Midbrain (tissue), 1 donor: ENCODE results near the gene CIAO3.
A peak's percentile ranks its signal among the peaks of the same experiment; 100 is the strongest.
"Not testable (repeated sequence)": the region's sequence is repeated elsewhere in the genome, so short reads cannot be mapped to it uniquely, and the experiment has no call there.

Experiments
- DNase-seq: peaks from one replicate; lab custom pipeline; 2025; lab: John Stamatoyannopoulos, UW

The CIAO3 gene

DNA sequence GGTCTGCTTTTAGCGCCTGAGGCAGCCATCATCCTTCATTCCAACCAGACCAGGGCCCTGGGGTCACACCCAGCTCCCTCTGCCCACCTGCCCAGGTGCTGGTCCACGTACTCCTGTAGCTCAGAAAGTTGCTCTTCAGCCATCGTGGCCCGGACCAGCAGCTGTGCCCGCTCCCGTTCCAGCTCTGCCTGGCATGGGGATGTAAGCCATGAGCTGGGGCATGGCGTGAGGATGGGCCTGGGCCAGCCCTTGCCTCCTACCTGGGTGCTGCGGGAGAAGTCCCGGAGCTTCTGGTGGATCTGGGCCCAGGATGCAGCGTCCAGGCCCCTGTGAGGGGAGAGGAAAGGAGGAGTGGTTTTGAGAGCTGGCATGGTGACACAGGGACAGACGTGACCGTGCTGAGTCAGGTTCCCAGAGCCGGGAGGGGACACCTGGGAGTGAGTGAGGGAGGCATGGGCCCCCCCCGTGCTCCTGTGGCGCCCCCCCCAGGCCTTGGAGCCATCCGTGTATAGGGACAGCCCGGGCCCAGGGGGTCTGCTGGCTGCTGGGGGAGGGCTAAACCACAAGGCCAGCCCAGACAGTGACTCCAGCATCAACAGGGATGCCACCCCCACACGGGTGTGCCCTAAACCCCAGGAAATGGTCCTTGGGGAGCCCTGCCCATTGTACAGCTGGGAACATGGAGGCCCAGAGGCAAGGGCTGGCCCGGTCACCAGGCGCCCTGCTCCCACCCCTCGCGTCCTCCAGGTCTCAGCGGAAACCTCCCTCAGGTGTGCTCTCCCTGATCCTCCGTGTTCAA lies 17.8 kb downstream of the CIAO3 start:
- DNase-seq, result no peak

DNA sequence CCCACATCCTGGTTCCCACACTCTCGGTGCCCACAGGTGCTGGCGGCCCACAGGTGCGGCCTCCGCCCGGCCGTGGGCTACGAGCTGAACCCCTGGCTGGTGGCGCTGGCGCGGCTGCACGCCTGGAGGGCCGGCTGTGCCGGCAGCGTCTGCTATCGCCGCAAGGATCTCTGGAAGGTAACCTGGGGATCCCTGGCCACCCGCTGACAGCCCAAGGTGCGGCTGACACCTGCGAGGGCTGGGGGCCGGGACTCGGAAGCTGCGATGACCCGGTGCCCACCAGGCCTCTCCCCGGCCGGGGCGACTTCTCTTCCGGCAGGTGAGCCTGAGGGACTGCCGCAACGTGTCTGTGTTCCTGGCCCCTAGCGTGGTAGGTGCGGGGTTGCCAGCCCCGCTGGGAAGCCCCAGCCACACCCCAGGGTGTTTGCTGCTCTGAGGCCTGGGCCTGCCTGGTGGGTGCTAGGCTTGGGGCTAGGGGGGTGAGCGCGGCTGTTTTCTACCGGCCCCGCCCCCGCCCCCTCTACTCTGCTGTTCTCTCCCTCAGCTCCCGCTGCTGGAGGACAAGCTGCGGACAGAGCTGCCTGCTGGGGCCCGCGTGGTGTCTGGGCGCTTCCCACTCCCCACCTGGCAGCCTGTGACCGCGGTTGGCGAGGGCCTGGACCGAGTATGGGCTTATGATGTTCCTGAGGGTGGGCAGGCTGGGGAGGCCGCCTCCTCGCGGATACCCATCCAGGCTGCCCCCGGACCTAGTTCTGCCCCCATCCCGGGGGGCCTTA lies 18.8 kb downstream of the CIAO3 start:
- DNase-seq, result no peak

DNA sequence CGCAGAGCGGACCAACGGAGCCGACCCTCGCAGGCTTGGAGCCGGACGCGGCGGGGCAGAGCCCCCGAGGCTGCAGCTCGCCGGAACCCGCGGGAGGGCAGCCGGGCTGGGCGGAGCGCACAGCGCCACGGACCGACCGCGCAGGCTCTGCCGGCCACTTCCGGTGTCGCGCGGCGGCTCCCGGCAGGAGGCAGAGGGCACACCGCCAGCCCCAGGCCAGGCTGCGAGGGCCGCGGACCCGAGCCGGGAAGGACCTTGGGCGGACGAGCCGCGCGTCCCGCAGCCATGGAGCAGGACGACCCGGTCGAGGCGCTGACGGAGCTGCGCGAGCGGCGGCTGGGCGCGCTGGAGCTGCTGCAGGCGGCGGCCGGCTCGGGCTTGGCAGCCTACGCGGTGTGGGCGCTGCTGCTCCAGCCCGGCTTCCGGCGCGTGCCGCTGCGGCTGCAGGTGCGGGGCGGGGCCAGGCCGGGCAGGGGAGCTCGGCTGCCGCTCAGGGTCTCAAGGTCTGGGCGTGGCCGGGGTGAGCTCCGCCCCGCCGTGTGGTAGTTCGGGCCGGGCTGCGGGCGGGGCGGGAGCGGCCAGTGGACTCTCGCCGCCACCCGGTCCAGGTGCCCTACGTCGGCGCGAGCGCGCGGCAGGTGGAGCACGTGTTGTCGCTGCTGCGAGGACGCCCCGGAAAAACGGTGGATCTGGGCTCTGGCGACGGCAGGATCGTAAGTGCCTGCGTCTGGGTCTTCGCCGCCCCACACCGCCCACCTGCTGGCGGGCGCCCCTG lies 19.6 kb downstream of the CIAO3 start, which contains the start of gene ANTKMT:
Gene ANTKMT, plus strand, starts transcription at position 157 of the 775 bp plus-strand sequence. Its CDS starts 129 bp downstream, at position 286.
- DNase-seq, result peak; percentile 83

DNA sequence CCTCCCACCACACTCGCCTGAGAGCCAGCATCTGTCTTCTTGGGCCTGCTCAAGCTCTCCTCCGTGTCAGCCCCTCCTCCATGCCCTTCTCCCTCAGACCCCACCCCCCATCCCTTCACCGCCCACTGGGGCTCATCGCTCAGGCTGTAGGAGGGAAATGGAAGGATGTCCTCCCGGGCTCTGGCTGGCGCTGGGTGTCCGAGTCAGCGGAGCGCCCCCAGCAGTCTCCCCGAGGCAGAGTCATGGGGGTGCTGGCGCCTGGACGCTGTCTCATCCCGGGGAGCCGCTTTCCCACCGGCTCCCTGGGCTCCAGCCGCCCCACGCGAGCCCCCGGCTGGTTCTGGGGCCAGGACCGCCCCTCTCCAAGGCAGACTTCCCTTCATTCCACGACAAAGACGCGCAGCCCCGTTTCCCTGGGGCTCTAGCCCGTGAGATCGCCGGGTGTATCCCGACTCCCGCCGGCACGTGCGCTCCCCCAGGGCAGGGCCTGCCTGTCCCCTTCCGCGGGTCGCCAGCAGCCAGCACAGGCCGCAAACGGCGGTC lies 20.3 kb downstream of the CIAO3 start:
- DNase-seq, result peak; percentile 58

DNA sequence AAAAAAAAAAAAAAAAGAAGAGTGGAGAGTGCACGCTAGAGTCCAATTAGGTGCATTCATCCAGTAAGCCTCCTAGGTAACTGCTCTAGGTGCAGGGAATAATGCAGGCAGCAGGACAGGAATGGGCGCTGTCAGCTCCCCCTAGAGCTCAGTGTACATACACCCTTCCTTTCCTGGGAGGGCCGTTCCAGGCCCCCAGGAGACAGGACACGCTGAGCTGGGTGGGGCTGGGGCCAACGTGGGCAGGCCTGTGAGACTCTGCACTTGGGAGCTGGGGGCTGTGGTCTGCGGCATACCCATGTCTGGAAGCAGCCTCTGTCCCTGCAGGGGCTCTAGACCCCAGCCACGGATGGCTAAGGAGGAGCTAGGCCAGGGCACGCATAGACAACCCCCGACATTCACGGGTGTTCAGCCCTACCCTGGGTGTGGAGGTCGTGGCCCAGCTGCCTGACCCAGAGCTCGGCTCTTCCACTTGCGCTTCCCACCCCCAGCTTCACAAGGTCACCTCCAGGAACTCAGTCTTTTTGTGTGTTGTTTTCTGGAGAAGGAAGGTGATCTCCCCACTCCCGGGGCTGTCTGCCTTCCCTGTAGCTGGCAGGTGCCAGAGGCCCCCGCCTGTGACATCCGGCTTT lies 20.9 kb downstream of the CIAO3 start:
- no peak for DNase-seq

DNA sequence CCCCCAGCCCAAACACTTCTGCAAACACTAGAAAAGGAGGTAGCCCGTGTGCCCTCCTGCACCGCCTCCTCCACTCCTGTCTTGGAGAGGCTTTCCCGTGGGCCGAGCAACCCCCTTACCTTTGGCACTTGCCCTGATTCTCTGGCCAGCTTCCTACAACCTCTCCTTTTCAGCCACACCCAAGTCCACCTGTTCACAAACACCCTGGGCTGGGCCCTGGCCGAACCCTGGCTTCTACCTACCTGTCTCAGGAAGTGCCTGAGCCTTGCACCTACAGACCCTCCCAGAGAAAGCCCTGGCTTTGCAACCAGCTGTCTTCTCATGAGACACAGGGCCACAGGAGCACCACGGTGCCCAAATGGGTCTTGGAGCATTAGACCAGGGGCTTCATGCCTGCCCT lies 21.9 kb downstream of the CIAO3 start:
- DNase-seq, result no peak

DNA sequence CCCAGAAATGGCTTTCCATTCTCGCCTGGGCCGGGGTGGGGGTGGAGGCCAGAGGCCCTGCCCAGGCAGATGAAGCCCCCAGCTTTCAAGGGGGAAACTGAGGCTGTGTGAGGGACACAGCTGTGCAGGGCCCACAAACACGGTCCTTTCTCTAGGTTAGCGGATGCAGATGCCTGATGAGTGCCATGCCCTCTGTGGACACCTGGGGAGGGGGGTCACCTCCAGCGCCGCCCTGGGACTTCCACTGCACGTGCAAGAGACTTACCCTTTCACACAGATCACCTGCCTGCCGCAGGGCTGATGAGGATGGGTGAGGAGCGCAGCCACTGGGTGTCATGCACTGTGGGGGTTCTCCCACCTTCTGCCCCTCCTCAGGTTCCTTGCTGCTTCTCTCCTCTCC lies 22.4 kb downstream of the CIAO3 start:
- no peak for DNase-seq

DNA sequence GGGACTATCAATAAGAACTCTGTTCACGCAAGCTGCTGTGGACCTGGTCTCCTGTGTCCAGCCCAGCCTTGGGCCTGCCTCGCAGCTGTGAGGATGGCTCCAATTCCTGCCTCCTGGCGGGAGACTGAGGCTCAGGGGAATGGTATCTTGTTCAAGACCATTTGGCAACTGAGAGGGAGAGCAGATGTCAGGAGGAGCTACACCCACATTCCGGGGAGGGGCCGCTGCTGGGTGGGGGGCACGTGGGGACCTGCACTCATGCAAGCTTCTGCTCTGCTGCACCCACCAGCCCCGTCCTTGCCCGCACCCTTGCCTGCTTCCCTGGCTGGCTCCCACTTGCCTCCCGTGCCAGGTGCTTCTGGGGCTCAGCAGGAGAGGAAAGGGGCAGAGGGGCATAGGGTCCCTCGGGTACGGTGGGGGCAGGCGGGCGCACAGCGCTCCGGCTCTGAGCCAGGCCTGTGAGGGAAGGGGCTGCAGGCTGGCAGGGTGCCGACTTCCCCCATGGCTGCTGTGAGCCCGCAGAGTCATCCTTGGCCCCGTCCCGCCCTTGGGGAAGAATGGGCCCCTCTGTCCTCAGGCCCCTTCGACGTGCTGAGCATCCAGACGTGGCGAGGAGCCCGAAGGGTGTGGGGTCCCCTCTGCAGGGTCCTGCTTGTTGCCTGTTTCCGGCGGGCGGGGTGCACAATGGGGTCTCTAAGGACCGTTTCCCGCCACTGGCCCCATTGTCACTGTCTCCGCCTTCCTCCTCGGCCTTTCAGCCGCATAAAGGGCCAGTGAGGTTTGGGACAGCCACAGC lies 23.1 kb downstream of the CIAO3 start:
- DNase-seq, result no peak

DNA sequence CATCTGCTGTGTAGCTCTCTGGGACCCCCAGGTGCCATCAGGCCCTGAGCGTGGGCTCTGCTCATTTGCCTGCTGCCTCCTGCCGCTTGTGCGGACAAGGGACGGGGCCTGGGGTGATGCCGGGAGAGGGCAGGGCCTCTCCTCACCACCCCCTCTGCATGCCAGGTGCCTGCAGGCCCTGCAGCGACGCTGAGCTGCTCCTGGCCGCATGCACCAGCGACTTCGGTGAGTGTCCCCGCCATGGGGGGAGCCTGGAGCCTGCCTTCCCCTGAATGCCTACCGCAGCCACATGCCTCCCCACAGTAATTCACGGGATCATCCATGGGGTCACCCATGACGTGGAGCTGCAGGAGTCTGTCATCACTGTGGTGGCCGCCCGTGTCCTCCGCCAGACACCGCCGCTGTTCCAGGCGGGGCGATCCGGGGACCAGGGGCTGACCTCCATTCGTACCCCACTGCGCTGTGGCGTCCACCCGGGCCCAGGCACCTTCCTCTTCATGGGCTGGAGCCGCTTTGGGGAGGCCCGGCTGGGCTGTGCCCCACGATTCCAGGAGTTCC lies 23.9 kb downstream of the CIAO3 start:
- no peak for DNase-seq

DNA sequence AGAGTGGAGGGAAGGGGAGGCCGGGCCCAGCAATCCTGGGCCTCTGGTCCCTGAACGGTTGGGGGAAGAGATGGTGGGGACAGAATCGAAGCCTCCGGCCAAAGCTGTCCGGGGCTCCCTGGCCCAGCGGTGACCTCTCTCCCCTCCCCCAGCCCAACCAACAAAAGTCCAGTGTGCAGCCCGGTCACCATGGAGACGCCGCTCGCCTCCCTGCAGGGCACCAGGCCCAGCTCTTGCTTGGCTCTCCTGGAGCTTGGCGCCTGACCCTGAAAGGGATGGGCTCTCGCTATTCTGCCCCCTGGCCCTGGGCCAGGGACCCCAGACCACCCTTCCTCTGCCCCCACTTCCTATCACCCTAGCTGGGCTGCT lies 24.6 kb downstream of the CIAO3 start:
- DNase-seq, result peak; percentile 94

DNA sequence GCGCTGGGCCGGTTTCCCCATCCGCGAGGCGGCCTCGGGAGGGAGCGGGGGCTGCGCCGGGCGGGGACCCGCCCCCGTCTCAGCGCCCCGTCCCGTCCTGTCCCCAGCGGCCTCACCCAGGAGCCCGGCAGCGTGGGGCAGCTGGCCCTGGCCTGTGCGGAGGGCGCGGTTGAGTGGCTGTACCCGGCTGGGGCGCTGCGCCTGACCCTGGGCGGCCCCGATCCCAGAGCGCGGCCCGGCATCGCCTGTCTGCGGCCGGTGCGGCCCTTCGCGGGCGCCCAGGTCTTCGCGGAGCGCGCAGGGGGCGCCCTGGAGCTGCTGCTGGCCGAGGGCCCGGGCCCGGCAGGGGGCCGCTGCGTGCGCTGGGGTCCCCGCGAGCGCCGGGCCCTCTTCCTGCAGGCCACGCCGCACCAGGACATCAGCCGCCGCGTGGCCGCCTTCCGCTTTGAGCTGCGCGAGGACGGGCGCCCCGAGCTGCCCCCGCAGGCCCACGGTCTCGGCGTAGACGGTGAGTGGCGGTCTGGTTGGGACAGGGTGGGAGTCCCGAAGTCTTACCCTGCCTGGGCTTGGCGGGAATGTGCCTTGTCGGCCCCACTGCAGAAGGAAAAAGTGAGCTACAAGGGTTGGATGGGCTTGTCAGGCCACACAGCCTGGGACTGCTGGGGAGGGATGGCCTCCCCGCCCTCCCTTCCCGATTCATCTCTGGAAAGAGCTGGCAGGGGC lies 25.2 kb downstream of the CIAO3 start:
- peak; percentile 22 for DNase-seq

DNA sequence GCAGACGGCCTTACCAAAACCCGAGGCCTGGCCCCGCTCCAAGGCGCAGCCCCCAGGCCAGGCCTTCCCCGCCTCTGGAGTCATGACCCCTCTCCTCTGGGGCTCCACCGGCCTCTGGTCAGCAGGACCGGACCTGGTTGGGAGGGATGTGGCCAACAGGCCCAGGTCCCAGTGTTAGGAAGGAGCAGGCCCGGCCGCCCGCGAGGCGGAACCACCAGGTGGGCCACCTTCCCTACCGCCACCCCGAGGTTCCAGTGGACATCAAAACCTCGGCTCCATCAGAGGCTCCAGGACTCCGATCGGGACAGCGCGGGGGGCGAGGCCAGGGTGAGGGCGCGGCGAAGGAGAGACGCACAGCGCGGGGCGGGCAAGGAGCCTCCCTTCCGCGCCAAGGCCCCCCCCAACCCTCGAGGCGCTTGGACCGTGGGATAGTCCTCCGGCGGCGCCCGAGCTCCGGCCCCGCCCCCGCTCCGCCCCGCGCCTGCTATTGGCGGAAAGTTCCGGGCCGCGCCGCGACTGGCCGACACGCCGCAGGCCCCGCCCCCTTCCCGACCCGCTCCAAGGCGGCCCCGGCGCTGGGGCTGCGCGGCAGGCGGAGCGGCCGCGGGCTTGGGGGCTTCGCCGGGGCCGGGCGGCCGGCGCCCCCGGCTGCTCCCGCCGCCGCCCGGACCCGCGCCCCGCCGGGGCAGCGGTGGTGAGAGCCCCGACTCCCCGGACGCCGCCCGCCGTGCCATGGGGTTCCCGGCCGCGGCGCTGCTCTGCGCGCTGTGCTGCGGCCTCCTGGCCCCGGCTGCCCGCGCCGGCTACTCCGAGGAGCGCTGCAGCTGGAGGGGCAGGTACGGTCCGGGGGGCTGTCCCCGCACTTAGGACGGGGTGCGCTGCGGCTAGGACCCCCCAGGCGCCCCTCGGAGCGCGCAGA lies 26.0 kb downstream of the CIAO3 start, which contains the start of gene METRN:
Gene METRN, plus strand, starts transcription at position 561 of the 919 bp plus-strand sequence. Its CDS starts 172 bp downstream, at position 733.
- peak; percentile 90 for DNase-seq

DNA sequence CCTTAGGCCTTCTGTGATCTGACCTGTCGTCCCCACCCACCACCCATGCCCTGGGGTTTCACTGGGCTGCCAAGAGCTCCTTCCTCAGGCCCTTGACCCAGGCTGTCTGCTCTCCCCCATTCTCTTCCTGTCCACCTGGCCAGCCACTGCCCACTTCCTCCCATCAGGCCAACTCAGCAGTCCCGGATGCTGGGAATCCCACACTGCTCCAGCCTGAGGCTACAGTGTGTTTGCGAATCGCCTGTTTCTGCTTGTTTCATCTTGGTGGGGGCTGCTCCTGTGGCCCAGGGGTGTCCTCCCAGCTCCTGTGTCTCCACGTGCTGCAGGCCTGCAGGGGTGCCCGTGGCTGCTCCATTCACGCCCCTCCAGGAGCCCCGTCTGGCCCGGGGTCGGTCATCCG lies 26.7 kb downstream of the CIAO3 start:
- no peak for DNase-seq

DNA sequence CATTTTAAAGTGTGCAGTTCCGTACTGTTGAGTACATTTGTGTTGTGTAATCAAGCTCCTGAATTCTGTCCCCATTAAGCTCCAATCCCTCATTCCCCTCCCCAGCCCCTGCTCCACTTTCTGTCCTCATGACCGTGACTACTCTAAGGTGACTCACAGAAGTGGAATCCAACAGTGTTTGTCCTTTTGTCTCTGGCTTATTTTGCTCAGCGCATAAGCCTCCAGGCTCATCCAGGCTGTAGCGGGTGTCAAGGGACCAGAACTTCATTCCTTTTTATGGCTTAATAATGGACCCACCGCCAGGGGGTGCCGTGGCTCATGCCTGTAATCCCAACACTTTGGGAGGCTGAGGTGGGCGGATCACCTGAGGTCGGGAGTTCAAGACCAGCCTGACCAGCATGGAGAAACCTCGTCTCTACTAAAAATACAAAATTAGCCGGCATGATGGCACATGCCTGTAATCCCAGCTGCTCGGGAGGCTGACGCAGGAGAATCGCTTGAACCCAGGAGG lies 28.0 kb downstream of the CIAO3 start:
- DNase-seq, result not testable (repeated sequence)

DNA sequence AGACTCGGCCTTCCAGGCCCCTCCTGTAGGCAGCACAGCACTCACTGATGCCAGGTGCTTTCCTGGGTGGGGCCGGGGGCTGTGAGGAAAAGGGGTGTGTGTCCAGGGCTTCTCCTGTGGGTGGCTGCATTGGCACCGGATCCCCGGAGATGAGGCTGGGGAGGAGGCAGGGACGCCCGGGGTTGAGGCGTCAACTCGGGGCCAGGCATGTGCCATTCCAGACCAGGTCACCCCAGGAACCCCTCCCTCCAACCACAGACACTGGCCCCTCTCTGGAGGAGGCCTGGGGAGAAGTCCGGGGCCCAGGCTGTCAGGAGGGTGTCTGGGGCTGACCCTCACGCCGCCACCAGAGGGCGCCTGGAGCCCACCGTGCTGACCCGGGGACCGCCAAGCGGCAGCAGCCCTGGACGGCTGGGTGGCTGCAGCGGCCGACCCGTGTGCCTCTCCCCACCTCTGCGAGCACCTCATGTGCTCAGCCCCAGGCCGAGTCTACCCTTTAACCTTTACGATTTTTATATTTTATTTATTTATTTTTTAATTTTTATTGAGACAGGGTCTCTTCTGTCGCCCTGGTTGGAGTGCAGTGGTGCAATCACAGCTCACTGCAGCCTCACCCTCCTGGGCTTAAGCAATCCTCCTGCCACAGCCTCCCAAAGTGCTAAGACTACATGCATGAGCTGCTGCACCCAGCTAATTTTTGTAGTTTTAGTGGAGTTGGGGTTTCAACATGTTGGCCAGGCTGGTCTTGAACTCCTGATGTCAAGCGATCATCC lies 29.1 kb downstream of the CIAO3 start:
- DNase-seq, result peak; percentile 76

DNA sequence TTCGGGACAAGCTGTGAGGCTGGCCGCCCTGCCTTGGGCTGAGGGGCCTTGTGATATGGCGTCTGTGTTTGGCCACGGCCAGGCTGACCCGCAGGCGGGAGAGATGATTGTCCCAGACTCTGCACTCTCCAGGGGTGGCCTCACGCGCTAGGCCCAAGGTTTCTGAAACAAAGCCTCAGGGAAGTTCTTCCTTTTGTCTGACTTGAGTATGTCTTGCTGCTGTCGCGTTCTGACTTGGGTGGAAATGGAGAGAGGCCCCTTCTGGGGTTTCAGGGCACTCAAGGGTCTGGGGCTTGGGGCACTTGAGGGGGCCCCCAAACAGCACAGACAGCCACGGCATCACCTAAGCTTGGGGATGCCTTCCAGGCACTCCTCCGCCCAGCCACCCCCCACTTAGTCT lies 29.7 kb downstream of the CIAO3 start:
- no peak for DNase-seq

DNA sequence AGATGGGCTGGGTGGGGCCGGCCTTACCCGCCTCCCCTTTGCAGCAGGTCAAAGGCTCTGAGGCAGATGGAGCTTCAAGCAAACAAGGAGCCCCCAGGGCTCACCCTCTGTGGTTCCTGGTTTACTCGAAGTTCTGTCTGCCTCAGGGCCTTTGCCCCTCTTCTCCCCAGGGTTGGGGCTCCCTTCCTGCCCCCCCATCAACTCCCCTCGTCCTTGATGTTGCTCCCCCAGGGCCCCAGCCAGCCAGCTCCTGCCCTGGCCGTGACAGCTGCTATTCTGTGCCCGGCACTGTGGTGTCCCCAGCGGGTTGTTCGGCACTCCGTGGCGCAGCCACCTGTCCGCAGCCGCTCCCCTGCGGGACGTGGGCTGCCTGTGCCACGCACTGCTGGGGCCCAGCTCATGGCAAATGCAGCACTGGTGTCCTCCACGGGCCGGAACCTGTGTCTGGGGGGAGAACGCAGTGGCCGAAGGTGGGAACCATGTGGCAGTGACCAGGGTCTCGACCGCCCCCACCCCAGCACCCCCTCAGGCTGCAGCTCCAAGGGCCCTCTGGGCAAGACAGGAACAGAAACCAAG lies 30.2 kb downstream of the CIAO3 start:
- DNase-seq, result no peak
